HUES64 (cell line): ENCODE data around the gene CSPG4.
"Not testable (repeated sequence)": the region's sequence is repeated elsewhere in the genome, so short reads cannot be mapped to it uniquely, and the experiment has no call there.

Experiments used
- H3K27ac ChIP-seq: 2 replicates; pipeline ENCODE4 v1.7.0; 2013; ENCODE audit warnings: low read depth, low read length, inconsistent platforms
- H3K27me3 ChIP-seq: 2 replicates; pipeline ENCODE4 v1.6.1; 2013; ENCODE audit warnings: mild to moderate bottlenecking, low read length; ENCODE audit not compliant: insufficient read depth
- H3K36me3 ChIP-seq: 2 replicates; pipeline ENCODE4 v1.6.1; 2013; ENCODE audit warnings: mild to moderate bottlenecking, low read length; ENCODE audit not compliant: insufficient read depth
- H3K4me1 ChIP-seq: 2 replicates; pipeline ENCODE4 v1.6.1; 2013; ENCODE audit warnings: mild to moderate bottlenecking, low read length, moderate library complexity; ENCODE audit not compliant: insufficient read depth
- H3K4me3 ChIP-seq: 2 replicates; pipeline ENCODE4 v1.5.1; 2013; ENCODE audit warnings: mild to moderate bottlenecking, low read length, moderate library complexity
- H3K9ac ChIP-seq: 2 replicates; pipeline ENCODE4 v1.6.1; 2013; ENCODE audit warnings: mild to moderate bottlenecking, low read depth, low read length
- H3K9me3 ChIP-seq: 2 replicates; pipeline ENCODE4 v1.6.1; 2013; ENCODE audit warnings: low read depth, low read length; ENCODE audit not compliant: insufficient read depth
- WGBS: fragments of 150-250, 120-280 bp; methylation state at CpG from one replicate; pipeline ENCODE4 v1.1.7; 2013; ENCODE audit warnings: missing lambda C conversion rate; 5-methylcytosine and 5-hydroxymethylcytosine counted together

Gene CSPG4

GRCh38 chr15:75697974-75698747, 14.5 kb downstream of the CSPG4 start:
- H3K27me3 ChIP-seq, H3K27ac ChIP-seq, H3K4me3 ChIP-seq, H3K36me3 ChIP-seq, H3K9me3 ChIP-seq, H3K9ac ChIP-seq: not testable (repeated sequence)
- peaks cover 16% of the 10 kb centered on the region for H3K4me1 ChIP-seq
- 85% methylated on average over 15 of the region's 21 CpGs for WGBS

DNA sequence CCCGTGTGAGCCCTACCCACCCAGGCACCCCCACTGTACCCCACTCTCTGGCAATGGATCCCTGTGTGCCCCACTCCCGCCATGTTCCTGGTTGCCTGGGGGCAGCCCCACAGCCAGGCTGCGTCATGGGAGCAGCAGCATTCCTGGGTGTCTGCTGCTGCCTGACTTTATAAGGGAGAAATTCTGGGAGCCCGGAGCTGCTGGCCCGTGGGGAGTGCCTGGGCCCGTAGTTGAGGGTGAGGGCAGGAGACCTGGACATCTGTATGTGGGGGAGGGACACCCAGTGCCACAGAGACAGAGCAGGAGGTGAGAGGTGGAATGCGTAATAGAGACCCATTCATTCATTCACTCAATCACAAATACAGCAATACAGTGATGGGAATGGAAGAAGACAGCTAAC, 15.1 kb downstream of the CSPG4 start:
- Histone ChIP-seq H3K9ac (no peak overlapping the region), H3K4me1 (peaks cover 16% of the 10 kb centered on the region), H3K36me3 (no peaks in the 10 kb centered on the region), H3K4me3 (no peak overlapping the region), H3K27me3 (no peaks in the 10 kb centered on the region), H3K27ac (no peak overlapping the region), H3K9me3 (no peaks in the 10 kb centered on the region)
- WGBS = 87% methylated on average over 6 of the region's 7 CpGs

- Histone ChIP-seq H3K27me3 (no peaks in the 10 kb centered on the region), H3K9ac (no peak overlapping the region), H3K4me3 (no peak overlapping the region), H3K36me3 (no peaks in the 10 kb centered on the region), H3K27ac (no peak overlapping the region), H3K4me1 (peaks cover 16% of the 10 kb centered on the region), H3K9me3 (no peaks in the 10 kb centered on the region)
- WGBS = 85% methylated on average over 11 of the region's 11 CpGs
Measured at GRCh38 chr15:75696854-75697259, 15.8 kb downstream of the CSPG4 start.

- Histone ChIP-seq H3K4me3 (no peak overlapping the region), H3K9ac (no peak overlapping the region), H3K27ac (no peak overlapping the region), H3K4me1 (peaks cover 16% of the 10 kb centered on the region), H3K36me3 (no peaks in the 10 kb centered on the region), H3K9me3 (no peaks in the 10 kb centered on the region), H3K27me3 (no peaks in the 10 kb centered on the region)
- WGBS = 97% methylated on average over 13 of the region's 14 CpGs
Measured at GRCh38 chr15:75696311-75696720, 16.3 kb downstream of the CSPG4 start.

- no peak overlapping the region for H3K27ac ChIP-seq
- H3K9ac ChIP-seq = no peak overlapping the region
- no peaks in the 10 kb centered on the region for H3K36me3 ChIP-seq
- no peaks in the 10 kb centered on the region for H3K9me3 ChIP-seq
- H3K4me1 ChIP-seq = peaks cover 16% of the 10 kb centered on the region
- no peaks in the 10 kb centered on the region for H3K27me3 ChIP-seq
- WGBS = 86% methylated on average over 7 of the region's 7 CpGs
- H3K4me3 ChIP-seq = no peak overlapping the region
Measured at GRCh38 chr15:75695634-75696310, 16.9 kb downstream of the CSPG4 start.

- Histone ChIP-seq H3K4me1 (peaks cover 16% of the 10 kb centered on the region), H3K9me3 (no peaks in the 10 kb centered on the region), H3K9ac (no peak overlapping the region), H3K27ac (no peak overlapping the region), H3K27me3 (no peaks in the 10 kb centered on the region), H3K36me3 (no peaks in the 10 kb centered on the region), H3K4me3 (no peak overlapping the region)
- 57% methylated on average over 5 of the region's 6 CpGs for WGBS
Measured at GRCh38 chr15:75695220-75695619, 17.4 kb downstream of the CSPG4 start.

DNA sequence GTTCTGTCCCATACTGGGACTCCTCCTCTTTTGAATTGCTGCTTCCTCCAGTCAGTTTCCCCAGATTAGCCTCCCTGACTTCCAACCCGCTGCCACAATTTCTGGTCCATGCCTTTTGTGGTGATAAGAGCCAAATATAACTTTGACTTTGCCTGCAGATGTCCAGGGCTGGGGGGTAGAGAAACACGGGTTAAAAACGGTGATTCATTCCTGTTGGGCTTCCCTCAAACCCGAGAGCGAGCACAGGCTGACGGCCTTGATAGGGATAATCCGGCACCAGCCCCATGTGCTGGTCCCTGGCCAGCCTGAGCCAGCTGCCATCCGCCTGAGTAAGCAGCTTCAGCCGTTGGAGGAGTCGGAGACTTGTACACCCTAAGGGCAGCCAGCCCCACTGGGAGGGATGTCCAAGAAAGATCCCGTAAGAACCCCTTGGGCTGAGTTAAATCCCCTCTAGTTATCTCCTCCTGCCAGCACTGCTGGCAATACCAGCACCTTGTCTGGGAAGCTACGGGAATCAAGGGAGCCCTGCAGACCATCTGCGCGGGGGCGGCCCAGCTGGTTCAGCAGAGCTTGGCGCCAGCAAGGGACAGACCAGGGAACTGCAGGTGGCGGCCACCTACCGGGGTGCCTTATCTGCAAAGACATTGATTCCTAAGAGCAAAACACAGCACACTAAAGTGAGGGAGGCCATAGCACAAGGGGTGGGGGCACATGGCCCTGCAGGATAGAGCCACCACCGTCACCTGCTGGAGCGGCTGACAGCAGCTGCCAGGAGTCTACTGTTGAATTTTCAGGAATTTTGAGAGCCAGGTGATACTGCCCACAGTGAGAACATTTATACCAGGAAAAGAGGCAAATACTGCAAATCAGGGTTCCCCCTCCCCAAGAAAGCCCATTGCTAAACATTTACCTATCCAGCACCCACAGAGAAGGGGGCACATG, 18.1 kb downstream of the CSPG4 start:
- Histone ChIP-seq H3K27me3 (no peaks in the 10 kb centered on the region), H3K9ac (no peak overlapping the region), H3K27ac (peak overlapping the region; percentile 36; the same call in 1 of the 2 replicates), H3K9me3 (no peaks in the 10 kb centered on the region), H3K4me1 (peaks cover 16% of the 10 kb centered on the region), H3K4me3 (no peak overlapping the region), H3K36me3 (no peaks in the 10 kb centered on the region)
- 42% methylated on average over 20 of the region's 20 CpGs for WGBS

DNA sequence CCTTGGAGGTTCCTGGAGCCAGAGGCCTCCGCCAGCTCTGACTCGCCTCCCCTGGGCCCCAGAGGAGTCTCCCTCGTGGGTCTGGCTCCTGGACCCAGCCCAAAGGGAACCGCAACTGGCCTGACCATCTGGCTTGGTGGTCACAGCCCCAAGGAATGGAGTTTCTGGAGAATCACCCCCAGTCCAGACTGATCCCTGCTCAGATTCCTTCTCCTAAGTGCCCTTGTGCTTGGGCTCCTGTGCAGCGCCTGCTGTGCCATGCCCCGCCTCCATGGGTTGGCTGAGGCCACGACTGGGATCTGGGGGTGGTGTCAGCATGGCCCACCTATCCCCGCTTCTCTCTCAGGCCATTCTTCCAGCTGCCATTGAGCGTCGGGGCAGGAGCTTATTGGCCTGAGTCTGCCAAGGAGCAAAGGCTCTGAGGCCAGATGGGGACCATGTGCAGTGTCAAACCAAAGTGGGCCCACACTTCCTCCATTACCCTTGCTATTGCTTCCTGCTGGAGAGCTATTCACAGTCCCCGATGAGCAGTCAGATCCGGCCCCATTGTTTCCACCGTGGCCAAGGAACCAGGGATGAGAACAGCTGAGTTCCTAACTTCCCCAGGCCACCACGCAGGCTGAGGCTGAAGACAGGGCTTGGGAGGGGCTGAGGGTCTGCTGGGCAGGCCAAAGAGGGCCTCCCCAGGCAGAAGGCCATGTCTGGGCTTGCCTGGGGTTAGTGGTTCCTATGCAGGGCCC, 19.0 kb downstream of the CSPG4 start:
- 69% methylated on average over 14 of the region's 14 CpGs for WGBS
- H3K4me3 ChIP-seq = no peak overlapping the region
- no peak overlapping the region for H3K9ac ChIP-seq

DNA sequence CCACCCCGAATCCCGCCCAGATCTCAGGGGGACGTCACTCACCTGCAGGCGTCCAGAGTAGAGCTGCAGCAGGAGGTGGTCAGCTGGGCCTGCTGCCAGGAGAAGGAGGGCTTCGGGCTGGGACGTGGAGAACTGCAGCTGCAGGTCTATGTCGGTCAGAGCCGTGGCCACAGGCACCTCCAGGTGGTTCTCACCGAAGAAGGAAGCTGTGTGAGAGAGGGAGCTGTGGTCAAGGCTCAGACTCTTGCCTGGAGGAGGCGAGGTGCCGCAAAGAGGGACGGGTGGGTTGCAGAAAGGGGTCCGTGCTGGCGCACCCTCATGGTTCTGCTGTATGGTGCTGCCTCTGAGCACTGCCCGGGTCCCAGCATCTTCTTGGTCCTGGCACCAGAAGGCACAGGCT, 19.6 kb downstream of the CSPG4 start:
- H3K27ac ChIP-seq, H3K4me3 ChIP-seq, H3K27me3 ChIP-seq, H3K9me3 ChIP-seq, H3K36me3 ChIP-seq, H3K9ac ChIP-seq: not testable (repeated sequence)
- WGBS = 90% methylated on average over 11 of the region's 15 CpGs
- H3K4me1 ChIP-seq = peaks cover 16% of the 10 kb centered on the region

More for the DNA sequence above, 19.0 kb downstream of the CSPG4 start:
- Histone ChIP-seq H3K9me3 (no peaks in the 10 kb centered on the region), H3K36me3 (no peaks in the 10 kb centered on the region), H3K27me3 (no peaks in the 10 kb centered on the region), H3K27ac (no peak overlapping the region), H3K4me1 (peaks cover 16% of the 10 kb centered on the region)

- peaks cover 16% of the 10 kb centered on the region for H3K4me1 ChIP-seq
- H3K27ac ChIP-seq, H3K4me3 ChIP-seq, H3K27me3 ChIP-seq, H3K9me3 ChIP-seq, H3K9ac ChIP-seq, H3K36me3 ChIP-seq: not testable (repeated sequence)
- 88% methylated on average over 4 of the region's 4 CpGs for WGBS
Measured at GRCh38 chr15:75692311-75692710, 20.3 kb downstream of the CSPG4 start.
